ENCODE measurements around the gene ARRDC5.
"Not testable (repeated sequence)": the region's sequence is repeated elsewhere in the genome, so short reads cannot be mapped to it uniquely, and the experiment has no call there.

ARRDC5 gene

GRCh38 chr19:4867534-4868285, 35.0 kb downstream of the ARRDC5 start, which contains the start of gene PLIN3:
TSS of gene PLIN3 (minus strand) at chr19:4867667. CDS start at chr19:4861394, 6,273 bp downstream.
- peak; percentile 67 for FAIRE-seq

- FAIRE-seq = no peak
Observed at GRCh38 chr19:4866595-4867424, 35.9 kb downstream of the ARRDC5 start.

GRCh38 chr19:4861147-4861546, 41.5 kb downstream of the ARRDC5 start:
- no peak for FAIRE-seq

- no peak for FAIRE-seq
Observed at GRCh38 chr19:4859697-4860096, 43.0 kb downstream of the ARRDC5 start.

- FAIRE-seq = not testable (repeated sequence)
Observed at GRCh38 chr19:4856468-4856867, 46.2 kb downstream of the ARRDC5 start.

- FAIRE-seq = not testable (repeated sequence)
Observed at GRCh38 chr19:4853506-4853905, 49.2 kb downstream of the ARRDC5 start.

GRCh38 chr19:4852484-4852883, 50.2 kb downstream of the ARRDC5 start:
- FAIRE-seq = no peak

GRCh38 chr19:4851551-4852290, 51.0 kb downstream of the ARRDC5 start:
- no peak for FAIRE-seq

GRCh38 chr19:4849019-4849418, 53.7 kb downstream of the ARRDC5 start:
- FAIRE-seq = no peak

GRCh38 chr19:4847190-4847973, 55.3 kb downstream of the ARRDC5 start:
- FAIRE-seq = no peak

GRCh38 chr19:4845975-4846374, 56.7 kb downstream of the ARRDC5 start:
- FAIRE-seq = not testable (repeated sequence)

GRCh38 chr19:4844348-4845179, 58.1 kb downstream of the ARRDC5 start:
- FAIRE-seq = no peak

GRCh38 chr19:4843647-4843965, 59.1 kb downstream of the ARRDC5 start:
- no peak for FAIRE-seq

All from A204.1 (cell line).